ENCODE data around the gene MYADM. TPM values are rescaled to one million over a fixed set of nuclear protein-coding genes. Genes with fewer than 3 reads are reported as not detected.
A peak's percentile ranks its signal among the peaks of the same experiment; 100 is the strongest.

Gene MYADM
- polyA plus RNA-seq, 1 of the 3 experiments (the other 2 are of a cell fraction), result 38.7 TPM

GRCh38 chr19:53849237-53849676, 18.4 kb upstream of the MYADM start:
- Histone ChIP-seq H3K27me3 (ENCODE audit: insufficient read depth) (no peaks in the 10 kb centered on the region), H3K9me2 (no peaks in the 10 kb centered on the region), H3K4me2 (peak overlapping the region; percentile 58; the same call in 1 of the 2 replicates), H3F3A (replicated peaks; ENCODE audit: insufficient read depth) (peaks cover 4% of the 10 kb centered on the region), H3K36me3 (replicated peaks in 1 of 2; ENCODE audit: control insufficient read depth in 1 of 2, insufficient read depth in 2 of 2, low read length in 1 of 2) (no peaks in the 10 kb centered on the region), H2AFZ (ENCODE audit: low read depth) (peak overlapping the region; percentile 86; the same call in 1 of the 2 replicates), H3K9me3 (no peaks in the 10 kb centered on the region), H3K4me1 (ENCODE audit: control insufficient read depth in 1 of 2, insufficient read depth in 2 of 2, low read depth in 1 of 2, low read length in 1 of 2) (no peaks in the 10 kb centered on the region), H3K79me2 (ENCODE audit: insufficient read depth) (no peaks in the 10 kb centered on the region), H4K20me1 (ENCODE audit: insufficient read depth) (no peaks in the 10 kb centered on the region), H3K9ac (peak overlapping the region; percentile 50; the same call in 1 of the 2 replicates), H3K4me3 (ENCODE audit: low read depth in 2 of 2, low read length in 1 of 2) (0 out of 4 replicates have a peak overlapping the region, but pooled peaks of 1 of the 2 experiments have one; percentile 6), H3K27ac (ENCODE audit: low read depth in 2 of 2, low read length in 1 of 2) (peak overlapping the region; percentile 20 to 85; a peak in 3 of 4 replicates)
- no peak for DNase-seq
- ChIA-PET POLR2A (no interaction called here), CTCF (interaction anchor here (1.0 to 13.4 kb wide), 5 partner anchors 17 to 181 kb away, joined by 3 to 128 read pairs (median 11); no protein-coding TSS in a partner anchor)
- 38% methylated on average over 11 of the region's 11 CpGs for WGBS (ENCODE audit: low lambda C conversion rate)
- TF ChIP-seq TCF12 (IDR thresholded peaks at IDR 0.05) (peak; percentile 47; the same call in 1 of the 2 replicates), ELF1 (IDR thresholded peaks at IDR 0.05) (peak; percentile 42; the same call in 1 of the 2 replicates), NFIC (IDR thresholded peaks at IDR 0.05; ENCODE audit: borderline replicate concordance) (0 out of 2 replicates have a peak, but pooled peaks have one; percentile 11), NRF1 (IDR thresholded peaks at IDR 0.05; ENCODE audit: low read depth, low read length) (no peak), TEAD4 (IDR thresholded peaks at IDR 0.05; ENCODE audit: borderline replicate concordance, insufficient read depth) (no peak), MEF2A (IDR thresholded peaks at IDR 0.05; ENCODE audit: borderline replicate concordance, low read depth) (peak; percentile 89)
- TF ChIP-seq, protein P1, sequence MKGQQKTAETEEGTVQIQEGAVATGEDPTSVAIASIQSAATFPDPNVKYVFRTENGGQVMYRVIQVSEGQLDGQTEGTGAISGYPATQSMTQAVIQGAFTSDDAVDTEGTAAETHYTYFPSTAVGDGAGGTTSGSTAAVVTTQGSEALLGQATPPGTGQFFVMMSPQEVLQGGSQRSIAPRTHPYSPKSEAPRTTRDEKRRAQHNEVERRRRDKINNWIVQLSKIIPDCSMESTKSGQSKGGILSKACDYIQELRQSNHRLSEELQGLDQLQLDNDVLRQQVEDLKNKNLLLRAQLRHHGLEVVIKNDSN (IDR thresholded peaks at IDR 0.05; ENCODE audit: borderline replicate concordance, low read depth), result peak; percentile 72; the same call in 1 of the 2 replicates

DNA sequence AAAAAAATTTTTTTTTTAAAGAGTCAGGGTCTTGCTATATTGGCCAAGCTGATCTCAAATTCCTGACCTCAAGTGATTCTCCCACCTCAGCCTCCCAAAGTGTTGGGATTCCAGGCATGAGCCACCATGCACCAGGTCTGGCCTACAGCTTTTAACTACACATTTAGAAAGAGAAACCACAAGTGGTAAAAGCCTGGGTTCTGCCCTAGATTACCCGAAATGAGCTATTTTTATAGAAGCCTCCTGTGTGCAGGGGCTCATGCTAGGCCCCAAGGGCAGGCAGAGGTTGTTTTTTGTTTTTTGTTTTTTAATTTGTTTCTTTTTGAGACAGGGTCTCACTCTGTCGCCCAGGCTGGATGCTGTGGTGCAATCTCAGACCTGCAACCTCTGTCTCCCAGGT, 14.0 kb upstream of the MYADM start:
- no peaks in the 10 kb centered on the region for H4K20me1 ChIP-seq (ENCODE audit: insufficient read depth)
- no peak overlapping the region for H2AFZ ChIP-seq (ENCODE audit: low read depth)
- H3K9me2 ChIP-seq, result no peaks in the 10 kb centered on the region
- H3K27ac ChIP-seq (ENCODE audit: low read depth in 2 of 2, low read length in 1 of 2), result no peak overlapping the region
- POLR2A ChIA-PET, result no interaction called here
- H3K36me3 ChIP-seq (replicated peaks in 1 of 2; ENCODE audit: control insufficient read depth in 1 of 2, insufficient read depth in 2 of 2, low read length in 1 of 2), result no peaks in the 10 kb centered on the region
- no peaks in the 10 kb centered on the region for H3K27me3 ChIP-seq (ENCODE audit: insufficient read depth)
- TF ChIP-seq SIN3A (IDR thresholded peaks at IDR 0.05; ENCODE audit: borderline replicate concordance, low read depth, low read length) (no peak), YY1 (IDR thresholded peaks at IDR 0.05; ENCODE audit: low read depth) (no peak), RCOR1 (IDR thresholded peaks at IDR 0.05; ENCODE audit: low read length) (no peak), GABPA (IDR thresholded peaks at IDR 0.05; ENCODE audit: low read depth) (no peak), TCF12 (IDR thresholded peaks at IDR 0.05) (no peak), NRF1 (IDR thresholded peaks at IDR 0.05; ENCODE audit: low read depth, low read length) (no peak), RXRA (IDR thresholded peaks at IDR 0.05; ENCODE audit: borderline replicate concordance, low read depth) (no peak), CHD2 (IDR thresholded peaks at IDR 0.05; ENCODE audit: low read length, partially characterized antibody) (no peak), FOSL2 (IDR thresholded peaks at IDR 0.05; ENCODE audit: borderline replicate concordance, low read depth) (no peak), NFIC (IDR thresholded peaks at IDR 0.05; ENCODE audit: borderline replicate concordance) (no peak), GATA2 (CRISPR knock-in tag; IDR thresholded peaks at IDR 0.05) (no peak), FOXM1 (IDR thresholded peaks at IDR 0.05; ENCODE audit: low read depth) (no peak), RFX5 (IDR thresholded peaks at IDR 0.05; ENCODE audit: low read length) (no peak), TAF1 (IDR thresholded peaks at IDR 0.05; ENCODE audit: borderline replicate concordance, low read depth, low read length) (no peak), JUND (IDR thresholded peaks at IDR 0.05) (no peak)
- H3K4me2 ChIP-seq, result no peak overlapping the region
- no peak overlapping the region for H3K9ac ChIP-seq
- no peaks in the 10 kb centered on the region for H3K79me2 ChIP-seq (ENCODE audit: insufficient read depth)
- H3F3A ChIP-seq (replicated peaks; ENCODE audit: insufficient read depth), result no peaks in the 10 kb centered on the region
- 65% methylated on average over 2 of the region's 2 CpGs for WGBS (ENCODE audit: low lambda C conversion rate)
- H3K4me1 ChIP-seq (ENCODE audit: control insufficient read depth in 1 of 2, insufficient read depth in 2 of 2, low read depth in 1 of 2, low read length in 1 of 2), result no peaks in the 10 kb centered on the region
- DNase-seq, result no peak
- CTCF ChIA-PET, result interaction anchor here (0.7 to 13.4 kb wide), 12 partner anchors 9 to 1059 kb away, joined by 3 to 128 read pairs (median 4); partner anchors contain the start of gene PRKCG
- H3K4me3 ChIP-seq (ENCODE audit: low read depth in 2 of 2, low read length in 1 of 2), result no peak overlapping the region
- H3K9me3 ChIP-seq, result no peaks in the 10 kb centered on the region

All from SK-N-SH (cell line).